Fibroblast of upper back skin (primary cell): ENCODE results near the gene ELFN2.

Experiments
- DNase-seq: peaks from one replicate; pipeline ENCODE4 v3.0.0-alpha.2; 2013

The ELFN2 gene

GRCh38 chr22:37454857-37455686, 27.8 kb upstream of the ELFN2 start:
- peak; percentile 81 for DNase-seq

GRCh38 chr22:37453696-37454095, 26.4 kb upstream of the ELFN2 start:
- no peak for DNase-seq

- DNase-seq = no peak
These were observed 23.9 kb upstream of the ELFN2 start for GRCh38 chr22:37451218-37451617.

- DNase-seq = no peak
These were observed 22.2 kb upstream of the ELFN2 start for GRCh38 chr22:37449331-37450001.

GRCh38 chr22:37448516-37449127, 21.3 kb upstream of the ELFN2 start:
- no peak for DNase-seq

- DNase-seq = no peak
These were observed 18.2 kb upstream of the ELFN2 start for GRCh38 chr22:37445501-37445900.

- DNase-seq = no peak
These were observed 16.7 kb upstream of the ELFN2 start for GRCh38 chr22:37443977-37444376.

GRCh38 chr22:37443086-37443485, 15.8 kb upstream of the ELFN2 start:
- DNase-seq = no peak

- DNase-seq = no peak
These were observed 15.3 kb upstream of the ELFN2 start for GRCh38 chr22:37442537-37442936.

- no peak for DNase-seq
These were observed 14.9 kb upstream of the ELFN2 start for GRCh38 chr22:37442135-37442534.

GRCh38 chr22:37440875-37441274, 13.6 kb upstream of the ELFN2 start:
- no peak for DNase-seq

- no peak for DNase-seq
These were observed 12.1 kb upstream of the ELFN2 start for GRCh38 chr22:37439347-37439746.

- DNase-seq = no peak
These were observed 8.8 kb upstream of the ELFN2 start for GRCh38 chr22:37435970-37436603.

GRCh38 chr22:37433786-37434185, 6.5 kb upstream of the ELFN2 start:
- no peak for DNase-seq

GRCh38 chr22:37432708-37433054, 5.4 kb upstream of the ELFN2 start:
- no peak for DNase-seq

- peak; percentile 100 for DNase-seq
These were observed 4.8 kb upstream of the ELFN2 start for GRCh38 chr22:37431801-37432707.

- DNase-seq = no peak
These were observed 4.1 kb upstream of the ELFN2 start for GRCh38 chr22:37431366-37431765.

GRCh38 chr22:37430941-37431340, 3.7 kb upstream of the ELFN2 start:
- DNase-seq = no peak

- DNase-seq = peak; percentile 50
These were observed 1.6 kb upstream of the ELFN2 start for GRCh38 chr22:37428649-37429586.

GRCh38 chr22:37427711-37428635, 694 bp upstream of the ELFN2 start:
- DNase-seq = no peak
